GM19468 (cell line): ENCODE results near the gene TMEM132C.
"Not testable (repeated sequence)": the region's sequence is repeated elsewhere in the genome, so short reads cannot be mapped to it uniquely, and the experiment has no call there.

Source experiments
- ATAC-seq: cut with Tn5 transposase; IDR thresholded peaks from one replicate; pipeline ENCODE4 v1.9.1; 2021; ENCODE audit warnings: mild to moderate bottlenecking, moderate library complexity, moderate number of reproducible peaks; ENCODE audit not compliant: unreplicated experiment; ENCODE audit errors: extremely low read depth

The TMEM132C gene

GRCh38 chr12:128594521-128594920 is 327.6 kb downstream of the TMEM132C start:
- no peak for ATAC-seq

GRCh38 chr12:128595609-128596008 is 328.6 kb downstream of the TMEM132C start:
- ATAC-seq = no peak

GRCh38 chr12:128600886-128601285 is 333.9 kb downstream of the TMEM132C start:
- ATAC-seq = no peak

- ATAC-seq = no peak
These were observed 336.7 kb downstream of the TMEM132C start for GRCh38 chr12:128603573-128604115.

GRCh38 chr12:128604219-128604618 is 337.2 kb downstream of the TMEM132C start:
- ATAC-seq = not testable (repeated sequence)

- ATAC-seq = no peak
These were observed 339.1 kb downstream of the TMEM132C start for GRCh38 chr12:128606051-128606450.

- no peak for ATAC-seq
These were observed 339.6 kb downstream of the TMEM132C start for GRCh38 chr12:128606538-128606937.

- no peak for ATAC-seq
These were observed 340.0 kb downstream of the TMEM132C start for GRCh38 chr12:128606970-128607369.

- no peak for ATAC-seq
These were observed 340.7 kb downstream of the TMEM132C start for GRCh38 chr12:128607641-128608040.

- ATAC-seq = no peak
These were observed 342.9 kb downstream of the TMEM132C start for GRCh38 chr12:128609861-128610260.

- ATAC-seq = no peak
These were observed 344.8 kb downstream of the TMEM132C start for GRCh38 chr12:128611736-128612135.

- no peak for ATAC-seq
These were observed 345.3 kb downstream of the TMEM132C start for GRCh38 chr12:128612150-128612850.

GRCh38 chr12:128613837-128614590 is 347.0 kb downstream of the TMEM132C start:
- no peak for ATAC-seq

GRCh38 chr12:128617304-128617833 is 350.4 kb downstream of the TMEM132C start:
- no peak for ATAC-seq

- ATAC-seq = no peak
These were observed 352.3 kb downstream of the TMEM132C start for GRCh38 chr12:128619263-128619662.

GRCh38 chr12:128621304-128621703 is 354.3 kb downstream of the TMEM132C start:
- ATAC-seq = no peak

GRCh38 chr12:128623748-128624147 is 356.8 kb downstream of the TMEM132C start:
- ATAC-seq = no peak

- no peak for ATAC-seq
These were observed 359.9 kb downstream of the TMEM132C start for GRCh38 chr12:128626808-128627320.

GRCh38 chr12:128627659-128628058 is 360.7 kb downstream of the TMEM132C start:
- ATAC-seq = no peak

- no peak for ATAC-seq
These were observed 363.0 kb downstream of the TMEM132C start for GRCh38 chr12:128629979-128630378.
